COLO668 (cell line): ENCODE measurements around the gene RPRD2.
"Not testable (repeated sequence)": the region's sequence is repeated elsewhere in the genome, so short reads cannot be mapped to it uniquely, and the experiment has no call there.

Source experiments
- DNase-seq: peaks from one replicate; lab custom pipeline; 2025; ENCODE audit not compliant: unreplicated experiment; lab: John Stamatoyannopoulos, UW

Gene RPRD2

DNA sequence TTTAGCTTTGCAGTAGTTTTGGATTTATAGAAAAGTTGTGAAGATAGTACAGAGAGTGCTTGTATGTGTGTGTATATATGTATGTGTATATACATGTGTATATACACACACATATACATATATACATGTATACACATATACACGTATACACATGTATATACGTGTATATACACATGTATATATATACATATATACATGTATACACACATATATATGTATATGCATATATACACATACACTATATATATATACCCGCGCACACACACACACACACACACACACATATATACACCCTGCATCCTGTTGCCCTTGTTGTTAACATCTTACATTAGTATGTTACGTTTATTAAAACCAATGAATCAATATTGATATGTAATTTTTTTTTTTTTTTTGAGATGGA, 24.3 kb downstream of the RPRD2 start:
- no peak for DNase-seq

DNA sequence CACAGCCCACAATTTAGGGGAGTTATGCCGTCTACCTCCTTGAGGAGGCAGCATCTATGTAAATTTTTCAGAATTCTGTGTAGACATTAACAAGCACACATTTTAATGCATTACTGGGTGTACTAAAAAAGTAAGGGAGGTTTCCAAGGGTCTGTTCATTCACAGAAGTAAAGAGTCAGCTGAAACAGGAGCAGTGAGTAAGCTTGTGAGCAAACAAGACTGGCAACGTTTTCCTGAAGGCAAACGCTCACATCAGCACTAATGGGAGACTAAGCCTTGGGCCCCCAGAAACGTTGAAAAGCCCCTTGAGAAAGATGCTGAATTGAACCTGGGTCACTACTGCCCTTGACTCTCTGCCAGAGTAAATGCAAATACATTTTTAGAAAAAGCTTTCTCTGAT, 25.7 kb downstream of the RPRD2 start:
- no peak for DNase-seq

DNA sequence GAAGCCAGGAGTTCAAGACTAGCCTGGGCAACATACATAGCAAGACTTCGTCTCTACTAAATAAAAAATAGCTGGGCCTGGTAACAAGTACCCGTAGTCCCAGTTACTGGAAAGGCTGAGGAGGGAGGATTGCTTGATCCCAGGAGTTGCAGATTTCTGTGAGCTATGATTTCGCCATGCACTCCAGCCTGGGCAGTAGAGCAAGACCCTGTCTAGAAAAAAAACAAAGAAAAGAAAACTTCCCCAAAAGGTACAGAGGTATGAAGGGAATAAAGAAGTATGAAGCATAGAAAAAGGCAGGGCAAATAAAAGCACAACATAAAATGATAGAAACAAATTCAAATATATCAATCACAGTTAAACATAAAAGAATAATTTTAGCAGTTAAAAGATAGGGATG, 28.7 kb downstream of the RPRD2 start:
- no peak for DNase-seq

DNA sequence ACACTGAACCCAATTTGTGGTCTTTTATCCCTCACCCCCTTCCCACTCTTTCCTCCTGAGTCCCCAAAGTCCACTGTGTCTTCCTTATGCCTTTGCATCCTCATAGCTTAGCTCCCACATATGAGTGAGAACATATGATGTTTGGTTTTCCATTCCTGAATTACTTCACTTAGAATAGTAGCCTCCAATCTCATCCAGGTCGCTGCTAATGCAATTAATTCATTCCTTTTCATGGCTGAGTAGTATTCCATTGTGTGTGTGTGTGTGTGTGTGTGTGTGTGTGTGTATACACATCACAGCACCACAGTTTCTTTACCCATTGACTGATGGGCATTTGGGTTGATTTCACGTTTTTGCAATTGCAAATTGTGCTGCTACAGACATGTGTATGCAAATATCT, 31.2 kb downstream of the RPRD2 start:
- not testable (repeated sequence) for DNase-seq

DNA sequence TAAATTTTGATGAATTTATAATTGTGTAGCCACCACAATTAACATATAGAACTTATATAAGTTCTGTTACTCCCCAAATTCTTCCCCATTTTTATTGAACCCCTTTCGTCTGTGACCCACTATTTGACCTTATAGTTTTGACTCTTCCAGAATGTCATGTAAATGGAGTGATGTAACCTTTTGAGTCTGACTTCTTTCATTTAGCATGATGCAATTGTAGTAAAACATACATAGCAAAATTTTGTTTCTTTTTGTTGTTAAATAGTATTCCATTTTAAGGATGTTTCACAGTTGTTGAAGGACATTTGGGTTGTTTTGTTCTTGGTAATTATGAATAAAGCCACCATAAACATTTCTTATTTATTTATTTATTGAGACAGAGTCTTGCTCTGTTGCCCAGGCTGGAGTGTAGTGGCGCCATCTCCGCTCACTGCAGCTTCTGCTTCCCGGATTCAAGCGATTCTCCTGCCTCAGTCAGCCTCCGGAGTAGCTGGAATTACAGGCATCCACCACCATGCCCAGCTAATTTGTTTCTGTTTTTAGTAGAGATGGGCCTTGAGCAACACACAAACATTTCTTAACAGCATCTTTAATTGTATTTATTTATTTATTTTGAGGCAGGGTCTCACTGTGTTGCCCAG, 33.6 kb downstream of the RPRD2 start:
- no peak for DNase-seq

DNA sequence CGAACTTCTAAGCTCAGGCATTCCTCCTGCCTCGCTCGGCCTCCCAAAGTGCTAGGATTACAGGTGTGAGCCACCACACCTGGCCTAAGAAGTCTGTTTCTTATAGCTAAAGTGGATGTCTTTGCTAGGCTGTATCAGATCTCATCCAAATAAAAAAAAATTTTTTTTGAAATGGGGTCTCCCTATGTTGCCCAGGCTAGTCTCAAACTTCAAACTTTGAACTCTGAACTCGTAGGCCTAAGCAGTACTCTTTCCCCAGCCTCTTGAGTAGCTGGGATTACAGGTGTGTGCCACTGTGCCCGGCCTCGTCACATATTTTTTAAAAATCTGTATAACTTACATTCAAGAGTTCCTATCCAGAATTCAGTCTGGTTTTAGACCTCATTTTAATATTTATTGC, 40.5 kb downstream of the RPRD2 start:
- DNase-seq: no peak

DNA sequence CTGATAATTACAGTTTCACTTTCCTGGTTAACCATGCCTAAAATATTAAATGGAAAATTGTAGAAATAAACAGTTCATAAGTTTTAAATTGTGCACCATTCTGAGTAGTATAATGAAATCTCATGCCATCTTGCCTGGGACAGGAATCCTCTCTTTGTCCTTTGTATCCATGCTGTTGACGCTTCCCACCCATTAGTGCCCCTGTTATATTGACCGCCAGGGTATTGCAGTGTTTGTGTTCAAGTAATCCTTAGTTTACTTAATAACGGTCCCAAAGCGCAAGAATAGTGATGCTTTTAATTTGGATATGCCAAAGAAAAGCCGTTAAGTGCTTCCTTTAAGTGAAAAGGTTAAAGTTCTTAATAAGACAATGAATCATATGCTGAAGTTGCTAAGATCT, 41.7 kb downstream of the RPRD2 start:
- no peak for DNase-seq

DNA sequence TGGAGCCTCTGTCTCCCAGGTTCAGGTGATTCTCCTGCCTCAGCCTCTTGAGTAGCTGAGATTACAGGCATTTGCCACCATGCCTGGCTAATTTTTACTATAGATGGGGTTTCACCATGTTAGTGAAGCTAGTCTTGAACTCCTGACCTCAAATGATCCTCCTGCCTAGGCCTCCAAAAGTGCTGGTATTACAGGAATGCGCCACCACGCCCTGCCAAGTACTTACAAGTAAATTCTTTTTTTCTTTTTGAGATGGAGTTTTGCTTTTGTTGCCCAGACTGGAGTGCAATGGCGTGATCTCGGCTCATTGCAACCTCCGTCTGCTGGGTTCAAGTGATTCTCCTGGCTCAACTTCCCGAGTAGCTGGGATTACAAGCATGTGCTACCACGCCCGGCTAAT, 42.5 kb downstream of the RPRD2 start:
- DNase-seq: no peak

DNA sequence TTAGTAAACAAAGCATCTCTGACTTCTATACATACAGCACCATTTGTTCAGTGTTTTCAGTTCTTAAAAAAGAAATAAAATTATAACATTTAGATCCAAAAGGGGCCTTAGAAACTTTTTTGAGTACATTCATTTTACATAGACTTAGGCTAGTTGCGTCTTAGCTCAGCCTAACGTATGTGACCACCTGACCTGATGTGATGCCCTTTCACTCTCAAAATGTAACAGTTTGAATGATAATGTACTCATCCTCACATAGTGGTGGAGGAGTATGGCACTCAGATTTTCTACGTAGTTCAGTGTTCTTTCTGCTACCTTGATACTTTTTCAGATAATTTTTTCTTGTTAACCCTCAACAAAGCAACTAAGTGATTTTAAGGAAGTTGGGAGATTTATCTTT, 43.4 kb downstream of the RPRD2 start:
- DNase-seq: no peak

DNA sequence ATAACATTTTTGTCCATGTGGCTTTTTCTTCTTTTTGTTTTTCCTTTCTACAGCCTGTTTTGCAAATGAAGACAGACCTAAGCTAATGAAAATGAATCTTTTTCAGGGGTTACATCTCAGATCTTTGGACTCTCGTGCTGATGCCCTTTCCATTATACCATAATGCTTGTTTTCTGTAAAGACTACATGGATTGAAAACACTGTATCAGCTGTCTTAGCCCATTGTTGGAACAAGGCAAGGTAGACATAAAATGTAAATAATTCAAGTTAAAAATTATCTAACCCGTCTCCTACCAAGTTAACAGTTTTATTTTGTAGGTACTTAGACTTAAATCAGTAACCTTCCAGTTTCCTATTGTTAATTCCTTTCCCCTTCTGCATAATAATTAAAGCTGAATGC, 44.9 kb downstream of the RPRD2 start:
- DNase-seq: no peak

DNA sequence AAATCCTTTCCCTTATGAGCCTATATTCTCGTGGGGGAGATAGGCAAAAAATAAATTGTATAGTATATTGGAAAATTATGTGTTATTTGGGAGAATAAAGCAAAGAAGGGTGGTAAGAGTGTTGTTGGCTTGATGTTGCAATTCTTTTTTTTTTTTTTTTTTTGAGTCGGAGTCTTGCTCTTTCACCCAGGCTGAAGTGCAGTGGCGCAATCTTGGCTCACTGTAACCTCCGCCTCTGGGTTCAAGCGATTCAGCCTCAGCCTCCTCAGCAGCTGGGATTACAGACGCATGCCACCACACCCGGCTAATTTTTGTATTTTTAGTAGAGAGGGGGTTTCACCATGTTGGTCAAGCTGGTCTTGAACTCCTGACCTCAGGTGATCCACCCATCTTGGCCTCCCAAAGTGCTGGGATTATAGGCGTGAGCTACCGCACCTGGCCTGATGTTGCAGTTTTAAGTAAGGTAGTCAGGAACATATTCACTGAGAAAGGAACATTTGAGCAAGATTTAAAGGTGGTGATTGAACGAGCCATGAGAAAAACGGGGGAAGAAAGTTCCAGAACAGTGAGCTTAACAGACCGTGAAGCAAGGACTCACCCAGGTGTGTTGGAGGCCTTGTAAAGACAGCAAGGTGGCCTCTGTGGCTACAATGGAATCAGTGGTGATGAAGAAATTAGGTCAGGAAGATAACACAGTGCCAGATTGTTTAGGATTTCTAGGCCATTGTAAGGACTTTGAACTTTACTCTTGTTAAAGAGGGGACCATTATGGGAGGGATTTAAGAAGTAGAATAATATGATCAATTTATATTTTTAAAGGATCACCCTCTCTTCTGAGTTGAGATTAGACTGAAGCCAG, 45.8 kb downstream of the RPRD2 start:
- DNase-seq: no peak

DNA sequence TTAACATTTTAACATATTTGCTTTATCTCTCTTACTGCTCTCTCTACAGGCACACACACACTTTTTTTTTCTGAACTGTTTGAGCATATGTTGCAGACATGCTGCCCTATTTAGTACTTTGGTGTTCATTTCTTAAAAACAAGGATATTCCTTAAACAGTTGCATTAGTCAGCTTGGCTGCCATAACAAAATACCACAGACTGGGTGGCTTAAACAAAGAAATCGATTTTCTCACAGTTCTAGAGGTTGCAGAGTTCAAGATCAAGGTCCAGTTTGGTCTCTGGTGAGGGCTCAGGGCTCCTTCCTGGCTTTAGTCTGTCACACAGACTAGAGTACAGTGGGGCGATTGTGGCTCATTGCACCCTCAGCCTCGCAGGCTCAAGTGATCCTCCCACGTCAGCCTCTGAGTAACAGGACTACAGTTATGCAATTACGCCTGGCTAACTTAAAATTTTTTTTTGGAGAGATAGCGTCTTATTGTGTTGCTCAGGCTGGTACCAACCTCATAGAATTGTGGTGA, 46.7 kb downstream of the RPRD2 start:
- no peak for DNase-seq

DNA sequence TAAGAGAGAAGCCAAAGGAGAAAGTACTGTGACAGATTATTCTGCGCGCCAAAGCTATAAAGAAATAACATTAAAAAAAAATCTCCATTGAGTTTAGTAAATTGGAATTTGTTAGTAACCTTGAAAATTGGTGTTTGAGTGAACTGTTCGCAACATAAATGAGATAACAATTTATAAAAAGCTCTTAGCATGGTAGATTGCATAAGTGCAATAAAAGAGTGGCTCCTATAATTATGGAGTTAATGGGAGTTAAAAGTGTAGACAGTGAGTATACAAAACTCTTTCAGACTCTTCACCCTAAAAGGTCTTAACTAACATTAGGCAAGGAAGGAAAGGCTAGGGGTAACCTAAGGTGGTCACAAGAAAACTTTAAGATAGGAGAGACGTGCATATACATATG, 50.6 kb downstream of the RPRD2 start:
- no peak for DNase-seq

DNA sequence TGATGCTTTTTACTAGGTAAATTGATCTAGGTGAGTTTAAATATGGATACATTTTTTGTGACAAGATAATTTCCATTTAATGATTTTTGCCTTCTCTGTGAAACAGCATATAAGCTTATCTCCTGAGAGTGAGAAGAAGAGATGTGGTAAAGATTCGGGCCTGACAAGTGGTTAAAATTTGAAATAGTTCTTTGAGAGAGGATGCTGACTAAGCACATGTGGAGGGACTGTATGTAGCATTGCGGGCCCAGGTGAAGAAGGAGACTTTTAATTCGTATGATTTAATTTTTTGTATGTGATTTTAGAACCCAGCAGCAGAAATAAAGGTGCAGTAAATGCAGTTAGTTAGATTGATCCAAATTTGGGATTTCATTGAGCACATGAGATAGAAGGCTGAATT, 51.9 kb downstream of the RPRD2 start:
- no peak for DNase-seq

DNA sequence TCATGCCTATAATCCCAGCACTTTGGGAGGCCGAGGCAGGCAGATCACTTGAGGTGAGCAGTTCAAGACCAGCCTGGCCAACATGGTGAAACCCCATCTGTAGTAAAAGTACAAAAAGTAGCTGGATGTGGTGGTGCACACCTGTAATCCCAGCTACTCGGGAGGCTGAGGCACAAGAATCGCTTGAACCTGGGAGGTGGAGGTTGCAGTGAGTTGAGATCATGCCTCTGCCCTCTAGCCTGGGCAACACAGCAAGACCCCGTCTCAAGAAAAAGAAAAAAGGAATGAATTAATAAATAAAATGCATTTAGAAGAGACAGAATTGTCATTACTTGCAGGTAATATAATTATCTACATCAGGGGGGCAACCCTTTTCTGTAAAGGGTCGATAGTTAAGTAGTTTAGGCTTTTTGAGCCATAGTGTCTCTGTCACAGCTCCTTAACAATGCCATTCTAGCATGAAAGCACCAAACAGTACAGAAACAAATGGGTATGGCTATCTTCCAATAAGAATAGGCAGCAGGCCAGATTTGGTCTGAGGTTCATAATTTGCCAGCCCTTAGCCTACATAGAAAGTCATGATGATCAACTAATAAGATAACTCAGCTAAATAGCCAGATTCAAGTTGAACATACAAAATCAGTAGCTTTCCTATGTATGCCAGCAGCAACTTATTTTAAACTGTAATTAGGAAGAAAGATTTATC, 56.8 kb downstream of the RPRD2 start:
- no peak for DNase-seq

DNA sequence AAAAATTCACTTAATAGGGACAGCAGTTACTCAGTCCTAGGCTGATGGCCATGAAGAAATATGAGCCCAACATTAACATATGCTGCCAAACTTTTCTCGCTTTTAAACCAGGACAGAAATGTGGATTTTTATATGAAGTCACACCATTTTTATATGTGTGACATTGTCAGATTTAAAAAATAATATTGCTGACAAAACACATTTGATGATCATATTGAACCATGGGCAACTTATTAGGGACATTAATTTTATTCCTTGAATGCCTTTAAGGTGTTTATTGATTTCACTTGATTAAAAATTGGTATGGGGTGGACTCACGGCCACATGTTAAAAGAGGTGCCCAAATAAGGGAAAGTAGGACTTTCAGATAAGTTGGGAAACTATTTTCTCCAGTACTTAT, 58.6 kb downstream of the RPRD2 start:
- no peak for DNase-seq

DNA sequence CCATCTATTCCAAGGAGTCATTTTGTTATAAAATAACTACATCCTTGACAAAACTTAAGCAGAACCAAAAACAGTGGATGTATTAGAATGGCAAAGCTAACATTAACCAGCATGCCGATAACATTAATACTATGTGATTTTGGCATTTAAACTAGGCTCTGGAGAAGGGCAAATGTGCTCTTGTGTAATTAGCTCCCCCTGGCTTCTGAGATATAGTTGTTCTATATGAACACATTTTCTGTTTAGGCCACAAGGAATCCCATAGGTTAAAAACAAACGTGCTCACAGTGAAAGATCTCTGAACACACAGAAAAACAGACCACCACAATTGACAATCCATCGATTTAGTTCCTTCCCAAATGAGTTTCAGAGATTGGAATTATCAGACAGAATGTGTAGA, 65.9 kb downstream of the RPRD2 start:
- DNase-seq: no peak

DNA sequence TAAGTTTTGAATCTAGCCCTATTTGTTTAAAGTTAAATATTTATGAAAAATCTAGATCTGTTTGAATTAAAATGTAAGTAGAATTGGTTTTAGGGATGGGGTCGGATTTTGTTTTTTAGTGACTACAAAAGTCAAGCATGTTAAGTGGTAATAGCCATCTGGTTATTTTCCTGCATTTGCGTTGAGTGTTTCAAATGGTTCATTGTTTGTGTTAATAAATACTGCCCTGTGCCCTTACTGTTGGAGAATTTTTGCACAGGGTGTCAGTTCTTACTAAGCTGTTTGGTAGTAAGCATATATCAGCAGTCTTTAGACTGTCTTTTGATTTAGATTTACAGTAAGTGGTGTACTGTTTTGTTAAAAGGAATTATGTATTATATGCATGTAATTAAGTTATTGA, 77.2 kb downstream of the RPRD2 start:
- DNase-seq: no peak

DNA sequence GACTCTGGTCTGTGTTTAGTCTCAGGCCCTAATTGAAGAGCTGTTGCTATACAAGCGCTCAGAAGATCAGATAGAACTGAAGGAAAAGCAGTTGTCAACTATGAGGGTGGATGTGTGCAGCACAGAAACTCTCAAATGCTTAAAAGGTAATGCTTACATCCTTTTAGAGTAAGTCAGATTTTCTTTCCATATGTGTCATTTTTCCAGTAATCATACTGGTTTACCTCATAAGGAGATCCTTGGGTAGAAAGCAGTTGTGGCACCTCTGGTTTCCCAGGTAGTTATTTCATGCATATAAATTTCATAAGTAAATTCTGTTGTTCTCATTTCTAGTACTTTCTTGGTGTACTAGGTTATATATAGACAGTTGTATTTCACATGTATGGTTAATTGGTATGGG, 80.3 kb downstream of the RPRD2 start:
- no peak for DNase-seq

DNA sequence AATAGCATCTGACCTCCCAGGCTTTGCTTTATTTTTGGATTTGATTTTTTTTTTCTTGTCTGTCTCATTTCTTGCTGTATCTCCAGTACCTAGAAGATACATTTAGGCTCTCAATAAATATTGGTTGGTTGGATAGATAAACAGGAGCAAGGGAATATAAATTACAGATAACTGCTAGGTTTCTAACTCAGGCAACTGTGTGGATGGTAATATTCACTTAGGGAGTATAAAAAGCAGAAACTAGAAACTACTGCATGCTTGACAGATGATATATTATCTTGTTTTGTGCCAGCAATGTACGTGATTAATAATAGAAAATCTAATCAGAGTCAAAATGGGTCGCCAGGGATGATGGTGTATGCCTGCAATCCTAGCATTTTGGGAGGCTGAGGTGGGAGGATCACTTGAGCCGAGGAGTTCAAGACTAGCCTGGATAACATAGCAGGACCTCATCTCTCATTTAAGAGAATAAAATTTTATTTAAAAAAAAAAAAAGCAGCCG, 92.2 kb downstream of the RPRD2 start:
- DNase-seq: no peak

DNA sequence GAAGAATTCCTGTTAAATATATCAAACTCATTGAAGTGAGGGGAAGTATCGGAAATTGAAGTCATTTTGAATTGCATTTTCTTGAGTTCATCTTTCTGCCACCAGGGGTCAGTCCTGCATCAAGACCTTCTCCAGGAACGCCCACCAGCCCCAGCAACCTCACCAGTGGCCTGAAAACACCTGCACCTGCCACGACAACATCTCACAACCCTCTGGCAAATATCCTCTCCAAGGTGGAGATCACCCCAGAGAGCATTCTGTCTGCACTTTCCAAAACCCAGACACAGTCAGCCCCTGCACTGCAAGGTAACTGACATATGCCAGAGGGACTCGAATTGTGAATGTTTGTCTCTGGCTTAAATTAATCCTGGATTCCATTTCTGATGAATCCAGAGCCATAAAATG, 100.5 kb downstream of the RPRD2 start:
- DNase-seq: peak; percentile 84

DNA sequence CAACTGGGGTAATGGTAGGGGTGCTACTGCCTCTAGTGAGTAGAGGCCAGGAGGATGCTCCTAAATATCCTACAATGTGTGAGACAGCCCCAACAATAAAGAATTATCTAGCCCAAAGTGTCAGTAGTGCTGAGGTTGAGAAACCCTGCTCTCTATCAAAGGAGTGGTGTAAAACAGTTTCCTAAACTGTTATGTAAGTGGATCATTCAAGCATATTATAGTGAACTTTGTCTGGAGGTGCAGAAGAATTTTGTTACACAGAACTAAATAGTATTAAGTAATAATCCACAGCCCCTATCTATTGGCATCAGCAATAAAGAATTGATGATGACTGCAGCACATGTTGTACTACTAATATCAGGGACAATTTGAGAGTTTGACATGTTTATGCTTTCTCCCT, 103.0 kb downstream of the RPRD2 start:
- DNase-seq: no peak
